GM20431 (cell line): ENCODE data around the gene ADPRH.

Experiments
- in situ Hi-C: fragments of 300-500 bp; cut with MseI, MboI; formaldehyde crosslinking; loops from one replicate; pipeline ENCODE4 v1.15.0; 2020; ENCODE audit warnings: low sequenced_read_pairs; ENCODE audit not compliant: unreplicated experiment

ADPRH gene

GRCh38 chr3:119625451-119626153, 46.3 kb downstream of the ADPRH start:
- in situ Hi-C loops: no loop called here

DNA sequence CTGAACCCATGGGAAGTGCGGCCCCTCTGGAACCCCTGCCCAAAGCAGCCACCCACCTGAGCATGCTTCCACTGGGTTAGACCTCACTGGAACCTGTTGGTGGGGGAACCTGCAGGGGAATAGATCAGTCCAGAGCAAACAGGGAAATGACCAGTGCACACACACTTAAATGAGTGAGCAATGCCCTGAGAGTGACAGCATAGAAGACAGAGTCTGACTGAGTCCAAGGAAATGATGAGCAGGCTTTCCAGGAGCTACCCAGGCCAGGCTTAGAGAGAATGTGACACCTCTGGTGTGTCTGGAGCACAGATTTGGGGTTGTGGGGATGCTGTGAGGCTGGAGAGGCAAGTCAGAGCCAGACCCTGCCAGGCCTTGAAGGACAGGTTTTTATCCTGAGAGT, 46.9 kb downstream of the ADPRH start:
- in situ Hi-C loops: no loop called here

GRCh38 chr3:119627461-119627860, 48.2 kb downstream of the ADPRH start:
- in situ Hi-C loops: no loop called here

DNA sequence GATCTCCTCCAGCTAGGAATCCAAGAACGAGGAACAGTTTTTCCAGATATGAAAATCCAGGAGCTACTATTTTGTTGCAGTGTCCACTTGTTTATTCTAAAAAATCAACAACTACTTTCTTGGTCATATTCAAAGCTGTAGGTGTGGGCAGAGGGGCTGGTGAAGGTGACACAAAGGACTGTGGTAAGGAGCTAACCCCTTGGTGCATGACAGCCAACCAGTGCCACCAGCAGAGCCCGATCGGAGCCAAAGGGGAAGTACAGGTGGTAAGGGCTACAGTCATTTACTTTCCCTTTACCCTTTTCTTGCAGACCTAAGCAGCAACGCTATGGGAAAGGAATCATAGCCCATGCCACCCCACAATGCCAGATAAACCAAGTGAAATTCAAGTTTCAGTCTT, 49.1 kb downstream of the ADPRH start:
- in situ Hi-C loops: no loop called here

GRCh38 chr3:119628816-119629445, 49.6 kb downstream of the ADPRH start:
- in situ Hi-C loops: no loop called here

GRCh38 chr3:119630128-119630879, 51.0 kb downstream of the ADPRH start:
- in situ Hi-C loops: no loop called here

GRCh38 chr3:119630880-119631329, 51.6 kb downstream of the ADPRH start:
- in situ Hi-C loops: no loop called here

DNA sequence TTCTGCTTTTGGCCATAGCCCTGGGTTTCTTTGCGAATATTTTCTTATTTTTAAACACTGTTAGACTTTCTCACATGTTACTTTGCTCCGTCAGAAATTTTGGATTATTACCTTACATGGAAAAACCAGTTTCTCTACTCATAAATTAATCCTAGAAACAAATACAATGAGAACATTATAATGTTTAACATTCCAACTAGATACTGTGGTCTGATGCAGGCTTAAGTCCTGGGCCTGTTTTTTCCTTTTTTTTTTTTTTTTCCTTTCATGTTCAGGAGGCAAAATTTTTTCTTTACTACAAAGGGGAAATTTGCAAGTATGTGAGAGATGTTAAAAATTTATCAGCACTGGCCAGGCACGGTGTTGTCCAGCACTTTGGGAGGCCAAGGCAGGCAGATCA, 52.2 kb downstream of the ADPRH start:
- in situ Hi-C loops: no loop called here

- in situ Hi-C loops: no loop called here
Measured at GRCh38 chr3:119632216-119632615, 52.9 kb downstream of the ADPRH start.

DNA sequence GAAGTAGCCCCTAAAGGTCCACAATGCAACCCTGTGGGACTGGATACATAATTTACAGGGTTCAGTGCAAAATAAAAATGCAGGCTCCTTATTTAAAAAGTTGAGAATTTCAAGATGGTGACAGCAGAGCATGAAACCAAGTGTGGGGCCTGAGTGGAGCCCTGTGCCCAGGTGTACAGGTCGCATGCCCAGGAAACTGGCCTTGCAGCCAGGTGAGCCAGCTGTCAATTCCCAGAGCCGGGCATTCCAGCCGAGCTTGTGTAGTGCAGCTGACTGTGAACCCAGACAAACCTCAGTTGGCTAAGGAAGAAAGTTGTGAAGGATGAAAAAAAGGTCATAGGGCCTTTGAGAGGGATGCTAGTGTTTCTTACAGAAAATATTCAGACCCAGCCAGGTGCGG, 53.5 kb downstream of the ADPRH start:
- in situ Hi-C loops: no loop called here

- in situ Hi-C loops: no loop called here
Measured at GRCh38 chr3:119635719-119636118, 56.4 kb downstream of the ADPRH start.

DNA sequence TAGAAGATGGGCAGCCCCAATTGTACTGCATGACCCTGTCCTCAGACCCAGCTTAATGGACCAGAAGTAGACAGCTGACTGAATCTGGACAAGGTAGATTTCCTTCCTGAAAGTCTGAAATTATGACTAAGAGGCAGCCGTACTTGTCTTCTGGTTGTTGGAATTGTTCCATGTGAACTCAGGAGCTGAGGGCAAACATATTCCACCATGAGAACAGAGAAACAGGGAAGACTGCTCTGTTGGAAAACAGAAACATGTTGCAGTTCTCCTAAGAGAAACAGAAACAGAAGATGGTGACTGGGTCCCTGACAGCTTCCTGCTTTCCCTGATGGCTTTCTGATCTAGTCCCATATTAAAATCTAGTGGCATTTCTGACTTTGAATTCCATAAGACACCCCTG, 57.0 kb downstream of the ADPRH start:
- in situ Hi-C loops: no loop called here

GRCh38 chr3:119636891-119637611, 57.8 kb downstream of the ADPRH start:
- in situ Hi-C loops: no loop called here

- in situ Hi-C loops: no loop called here
Measured at GRCh38 chr3:119637679-119638477, 58.6 kb downstream of the ADPRH start.
